HG03439 (cell line): ENCODE data around the gene ANKRD62.
"Not testable (repeated sequence)": the region's sequence is repeated elsewhere in the genome, so short reads cannot be mapped to it uniquely, and the experiment has no call there.

ENCODE experiments used
- ATAC-seq: cut with Tn5 transposase; IDR thresholded peaks from one replicate; pipeline ENCODE4 v1.9.1; 2021; ENCODE audit warnings: mild to moderate bottlenecking, moderate library complexity; ENCODE audit not compliant: unreplicated experiment

Gene ANKRD62

DNA sequence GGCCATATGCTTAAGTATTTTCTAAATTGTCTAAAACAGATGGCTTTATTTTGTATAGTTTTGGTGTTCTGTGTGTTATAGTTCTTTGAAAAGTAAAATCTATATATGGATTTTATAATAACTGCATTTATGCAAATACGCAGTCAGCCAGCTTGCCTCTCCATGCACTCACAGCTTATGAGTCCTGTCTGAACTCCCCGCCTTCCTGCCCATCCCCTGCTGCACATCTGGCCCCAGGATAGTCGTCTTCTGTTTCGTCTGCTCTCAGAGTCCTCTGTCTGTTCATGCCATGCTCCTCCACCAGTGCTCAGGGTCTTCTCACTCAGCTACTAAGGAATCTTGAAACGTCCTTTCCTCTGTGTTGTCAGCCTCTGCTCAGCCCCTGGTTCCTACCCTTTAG is 28.2 kb upstream of the ANKRD62 start:
- ATAC-seq, result no peak

GRCh38 chr18:12066910-12067511 is 26.6 kb upstream of the ANKRD62 start:
- ATAC-seq, result no peak

- no peak for ATAC-seq
These were observed 26.0 kb upstream of the ANKRD62 start for GRCh38 chr18:12067671-12068070.

DNA sequence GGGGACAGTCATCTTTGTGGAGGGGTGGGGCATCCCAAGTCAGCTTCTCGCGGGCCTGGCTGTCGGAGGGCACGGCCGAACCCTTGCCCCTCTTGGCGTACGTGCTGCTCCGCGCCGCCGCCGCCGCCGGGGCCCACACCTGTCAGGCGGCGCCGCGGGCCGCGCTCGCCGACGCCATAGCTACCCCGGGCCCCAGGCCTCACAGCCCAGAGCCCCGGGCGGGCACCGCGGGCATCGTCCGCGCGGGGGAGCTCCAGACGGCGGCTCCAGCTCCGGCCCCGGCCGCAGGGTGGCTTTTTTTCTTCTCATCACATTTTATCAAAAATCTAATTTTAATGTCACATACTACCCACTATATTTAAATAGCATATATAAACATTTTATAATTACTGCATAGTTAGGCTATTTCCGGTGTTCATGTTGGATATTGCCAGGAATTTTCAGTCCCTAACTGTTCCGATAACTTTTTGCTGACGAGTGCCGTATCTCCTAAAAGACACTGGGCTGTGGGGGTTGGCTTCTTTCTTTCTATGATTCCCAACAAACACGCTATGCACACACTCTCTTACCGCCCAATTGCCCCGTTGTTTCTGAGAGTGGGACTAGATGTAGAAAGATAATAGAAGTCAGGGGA is 25.2 kb upstream of the ANKRD62 start:
- not testable (repeated sequence) for ATAC-seq

DNA sequence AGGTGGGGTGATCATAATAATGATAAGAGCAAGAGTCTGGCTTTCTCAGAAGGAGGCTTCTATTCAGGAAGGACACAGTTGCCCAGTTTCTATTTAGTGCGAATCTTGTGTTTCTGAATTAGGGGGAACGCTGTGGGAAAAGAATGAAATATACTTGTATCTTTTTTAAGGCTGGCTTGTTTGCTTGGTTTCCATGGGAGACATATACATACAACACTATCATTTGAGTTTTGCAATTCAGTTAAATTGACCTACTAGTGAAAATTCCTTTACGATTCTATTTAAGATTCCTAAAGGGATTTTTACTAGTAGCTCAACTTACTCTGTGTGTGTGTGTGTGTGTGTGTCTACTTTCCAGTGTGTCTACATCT is 24.7 kb upstream of the ANKRD62 start:
- no peak for ATAC-seq

- not testable (repeated sequence) for ATAC-seq
These were observed 22.6 kb upstream of the ANKRD62 start for GRCh38 chr18:12071066-12071465.

- ATAC-seq, result no peak
These were observed 20.6 kb upstream of the ANKRD62 start for GRCh38 chr18:12072996-12073395.

DNA sequence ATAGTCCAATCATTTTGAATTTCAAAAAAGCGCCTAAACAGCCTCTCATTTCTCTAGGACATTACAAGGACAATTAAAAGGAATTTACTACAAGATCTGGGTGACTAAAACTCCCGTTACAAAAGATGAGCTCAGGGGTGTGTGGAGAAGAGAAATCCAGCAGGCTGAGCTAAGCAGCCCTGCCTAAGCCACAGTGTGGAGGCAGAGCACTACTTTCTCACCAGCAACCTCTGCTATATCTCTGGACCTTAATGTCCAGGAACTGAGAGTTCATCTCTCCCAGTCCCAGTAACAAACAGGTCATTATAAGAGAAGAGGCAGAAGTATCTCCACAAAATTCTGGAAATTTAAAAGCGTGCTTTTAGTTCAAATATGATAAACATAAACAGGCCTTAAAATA is 18.9 kb upstream of the ANKRD62 start:
- ATAC-seq, result no peak

GRCh38 chr18:12076424-12077140 is 17.1 kb upstream of the ANKRD62 start:
- ATAC-seq, result no peak

GRCh38 chr18:12077994-12078393 is 15.6 kb upstream of the ANKRD62 start:
- not testable (repeated sequence) for ATAC-seq

- ATAC-seq, result no peak
These were observed 14.0 kb upstream of the ANKRD62 start for GRCh38 chr18:12079491-12080237.

GRCh38 chr18:12085136-12085535 is 8.5 kb upstream of the ANKRD62 start:
- no peak for ATAC-seq

DNA sequence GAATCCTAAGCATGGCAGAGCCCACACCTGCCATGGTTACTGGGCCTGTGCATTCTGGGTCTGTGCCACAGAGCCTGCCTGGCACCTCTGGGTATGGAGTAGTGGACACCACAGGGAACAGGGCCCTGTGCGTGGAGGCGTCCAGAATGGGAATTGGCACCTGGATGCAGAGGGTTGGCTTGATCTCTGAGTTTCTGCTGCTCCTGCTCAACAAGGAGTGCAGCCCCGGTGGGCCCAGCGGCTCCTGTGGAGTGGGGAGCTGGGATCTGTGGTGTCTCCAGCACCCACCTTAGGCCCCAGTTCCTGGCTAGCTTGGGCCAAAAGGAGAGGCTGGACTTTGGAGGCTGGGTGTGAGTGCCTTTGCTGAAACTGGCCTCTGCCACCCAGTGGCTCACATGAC is 7.9 kb upstream of the ANKRD62 start:
- no peak for ATAC-seq

GRCh38 chr18:12086249-12086648 is 7.4 kb upstream of the ANKRD62 start:
- no peak for ATAC-seq

GRCh38 chr18:12086677-12087470 is 6.8 kb upstream of the ANKRD62 start:
- ATAC-seq, result no peak

DNA sequence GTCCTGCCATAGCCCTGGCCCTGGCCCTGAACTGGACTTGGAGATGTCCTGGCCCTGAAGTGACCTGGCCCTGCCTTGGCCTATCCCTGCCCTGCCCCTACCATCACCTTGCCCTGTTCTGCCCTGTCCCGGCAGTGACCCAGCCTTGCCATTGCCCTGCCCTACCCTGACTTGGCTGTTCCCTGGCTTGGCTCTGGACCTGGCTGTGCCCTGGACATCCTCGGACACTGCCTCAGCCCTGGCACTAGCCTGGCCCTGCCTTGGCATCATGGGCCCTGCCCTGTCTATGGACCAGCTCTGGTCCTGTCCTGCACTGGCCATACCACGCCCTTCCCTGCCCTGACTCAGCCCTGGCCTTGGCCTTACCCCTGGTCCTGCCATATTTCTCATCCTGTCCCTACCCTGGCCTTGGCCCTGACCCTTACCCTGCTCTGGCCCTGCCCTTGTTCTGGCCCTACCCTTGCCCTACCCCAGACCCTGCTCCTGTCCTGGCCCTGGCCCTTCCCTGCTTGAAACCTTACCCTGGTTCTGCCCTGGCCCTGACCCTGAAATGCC is 6.1 kb upstream of the ANKRD62 start:
- ATAC-seq, result no peak

- no peak for ATAC-seq
These were observed 5.5 kb upstream of the ANKRD62 start for GRCh38 chr18:12088096-12088495.

DNA sequence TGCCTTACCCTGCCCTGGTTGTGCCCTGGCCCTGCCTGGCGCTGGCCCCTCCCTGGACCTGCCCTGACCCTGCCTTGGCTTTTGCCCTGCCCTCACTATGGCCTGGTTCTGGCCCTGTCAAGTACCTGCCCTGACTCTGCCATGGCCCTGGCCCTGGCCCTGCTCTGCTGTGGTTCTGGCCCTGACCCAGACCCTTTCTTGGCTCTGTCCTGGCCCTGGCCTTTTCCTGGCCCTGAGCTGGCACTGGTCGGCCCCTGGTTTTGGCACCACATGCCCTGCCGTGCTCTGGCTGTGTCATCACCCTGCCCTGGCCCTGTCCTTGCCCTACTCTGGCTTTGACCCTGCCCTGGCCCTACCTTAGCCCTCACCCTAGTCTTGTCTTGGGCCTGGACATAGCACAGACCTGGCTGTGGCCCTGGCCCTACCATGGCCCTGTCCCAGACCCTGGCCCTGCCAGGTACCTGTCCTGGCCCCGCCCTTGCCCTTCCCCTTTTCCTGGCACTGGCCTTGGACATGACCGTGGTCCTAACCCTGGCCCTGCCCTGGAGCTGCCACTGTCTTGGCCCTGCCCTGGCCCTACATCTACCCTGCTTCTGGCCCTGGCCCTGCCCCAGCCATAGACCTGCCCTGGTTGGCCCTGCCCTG is 4.8 kb upstream of the ANKRD62 start:
- ATAC-seq, result no peak

DNA sequence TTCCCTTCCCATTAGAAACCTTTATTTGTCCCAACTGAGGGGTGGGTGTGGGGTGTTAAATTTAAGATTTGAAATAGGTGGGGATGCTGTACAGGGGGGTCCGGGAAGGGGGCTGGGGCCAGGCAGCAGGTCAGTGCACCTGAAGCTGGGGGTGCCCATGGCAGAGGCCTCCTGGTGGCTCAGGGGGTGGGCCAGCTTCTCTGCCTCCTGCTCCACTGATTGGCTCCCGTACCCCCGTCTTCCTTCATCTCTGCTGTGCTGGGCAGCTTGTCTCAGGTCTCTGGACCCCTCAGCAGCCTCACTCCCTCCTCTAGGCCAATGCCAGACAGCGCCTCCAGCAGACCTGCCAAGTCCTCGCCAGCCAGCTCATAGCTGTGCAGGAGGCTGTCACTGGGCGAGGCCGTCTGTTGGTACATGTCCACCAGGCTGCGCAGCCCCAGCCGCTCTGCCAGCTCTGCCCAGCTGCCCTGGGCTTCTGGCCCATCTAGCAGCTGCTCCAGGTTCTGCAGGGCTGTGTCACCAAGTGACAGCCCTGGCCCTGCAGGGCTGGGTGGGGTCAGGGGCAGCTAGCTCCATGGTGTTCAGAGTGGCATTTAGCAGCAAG is 2.0 kb upstream of the ANKRD62 start:
- ATAC-seq, result no peak
